Hematopoietic multipotent progenitor cell treated with erythropoietin and hydrocortisone succinate and interleukin-3 and kit ligand, for 4 days (in vitro differentiated cells): ENCODE data around the gene S100A6.
A peak's percentile ranks its signal among the peaks of the same experiment; 100 is the strongest.
"Not testable (repeated sequence)": the region's sequence is repeated elsewhere in the genome, so short reads cannot be mapped to it uniquely, and the experiment has no call there.

ENCODE experiments used
- DNase-seq: peaks from one replicate; pipeline ENCODE4 v3.0.0-alpha.2; 2015

Gene S100A6

GRCh38 chr1:153563483-153563901 is 27.7 kb upstream of the S100A6 start:
- DNase-seq, result no peak

GRCh38 chr1:153562021-153562420 is 26.2 kb upstream of the S100A6 start:
- not testable (repeated sequence) for DNase-seq

- DNase-seq, result no peak
Measured at GRCh38 chr1:153561466-153561985, 25.7 kb upstream of the S100A6 start.

DNA sequence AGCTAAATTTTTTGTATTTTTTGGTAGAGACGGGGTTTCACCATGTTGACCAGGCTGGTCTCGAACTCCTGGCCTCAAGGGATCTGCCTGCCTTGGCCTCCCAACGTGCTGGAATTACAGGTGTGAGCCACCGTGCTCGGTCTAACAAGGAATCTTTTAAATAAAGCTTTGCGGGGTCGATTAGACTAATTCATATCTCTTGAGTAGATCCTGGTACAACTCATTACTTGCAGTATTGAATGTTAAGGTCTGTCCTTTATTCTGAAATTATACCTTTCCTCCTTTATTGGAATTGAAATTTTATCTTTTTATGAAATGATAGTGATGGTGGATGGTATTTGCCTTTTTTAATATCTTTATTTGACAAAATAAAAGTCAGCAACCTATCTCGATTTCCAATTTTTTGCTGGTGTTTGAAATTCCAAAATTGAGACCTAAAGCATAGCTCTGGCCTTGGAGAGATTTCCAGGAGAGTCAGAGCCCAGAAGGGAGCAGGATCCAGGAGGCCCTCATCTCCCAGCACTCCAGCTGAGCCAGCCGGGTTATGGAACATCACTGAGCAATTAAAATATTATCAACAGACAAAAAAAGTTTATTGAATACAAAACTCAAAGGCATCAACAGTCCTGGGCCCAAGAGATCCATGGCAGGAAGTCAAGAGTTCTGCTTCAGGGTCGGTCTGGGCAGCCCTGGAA is 25.1 kb upstream of the S100A6 start:
- no peak for DNase-seq

DNA sequence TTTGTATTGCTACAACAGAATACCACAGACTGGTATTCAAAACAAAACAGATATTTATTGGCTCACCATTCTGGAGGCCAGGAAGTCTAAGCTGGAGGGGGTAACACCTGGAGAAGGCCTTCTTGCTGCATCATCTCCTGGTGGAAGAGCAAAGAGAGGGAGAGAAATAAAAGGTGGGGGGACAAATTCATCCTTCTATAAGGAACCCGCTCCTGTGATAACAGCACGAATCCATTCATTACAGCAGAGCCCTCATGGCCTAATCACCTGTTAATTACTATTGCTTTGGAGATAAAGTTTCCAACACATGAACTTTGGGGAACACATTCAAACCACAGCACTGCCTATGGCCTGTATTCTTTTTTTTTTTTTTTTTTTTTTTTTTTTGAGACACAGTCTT is 24.4 kb upstream of the S100A6 start:
- DNase-seq, result no peak

- no peak for DNase-seq
Measured at GRCh38 chr1:153557877-153558276, 22.1 kb upstream of the S100A6 start.

- DNase-seq, result no peak
Measured at GRCh38 chr1:153556348-153556747, 20.6 kb upstream of the S100A6 start.

GRCh38 chr1:153553830-153554541 is 18.2 kb upstream of the S100A6 start:
- DNase-seq, result no peak

- DNase-seq, result no peak
Measured at GRCh38 chr1:153553096-153553495, 17.3 kb upstream of the S100A6 start.

DNA sequence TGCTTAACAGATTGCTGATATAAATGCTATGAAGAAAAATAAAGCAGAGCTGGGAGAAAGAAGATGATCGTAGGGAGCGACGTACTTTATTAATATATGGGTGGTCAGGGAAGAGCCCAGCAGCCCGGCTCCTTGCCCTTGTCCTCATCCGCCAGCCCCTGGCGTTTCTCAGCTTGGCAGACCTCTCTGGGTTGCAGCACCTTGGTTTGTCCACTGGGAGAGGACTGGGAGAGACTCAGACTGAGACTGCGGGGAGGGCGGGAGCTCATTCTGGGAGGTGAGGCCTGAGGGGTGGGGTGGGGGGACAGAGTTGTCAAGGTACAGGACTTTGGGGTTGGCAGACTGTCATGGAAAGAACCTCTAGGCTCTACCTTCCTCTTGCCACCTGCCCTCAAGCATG is 16.5 kb upstream of the S100A6 start:
- DNase-seq, result no peak

- DNase-seq, result peak; percentile 66
Measured at GRCh38 chr1:153550827-153551500, 15.2 kb upstream of the S100A6 start.

- DNase-seq, result no peak
Measured at GRCh38 chr1:153550398-153550758, 14.6 kb upstream of the S100A6 start.

DNA sequence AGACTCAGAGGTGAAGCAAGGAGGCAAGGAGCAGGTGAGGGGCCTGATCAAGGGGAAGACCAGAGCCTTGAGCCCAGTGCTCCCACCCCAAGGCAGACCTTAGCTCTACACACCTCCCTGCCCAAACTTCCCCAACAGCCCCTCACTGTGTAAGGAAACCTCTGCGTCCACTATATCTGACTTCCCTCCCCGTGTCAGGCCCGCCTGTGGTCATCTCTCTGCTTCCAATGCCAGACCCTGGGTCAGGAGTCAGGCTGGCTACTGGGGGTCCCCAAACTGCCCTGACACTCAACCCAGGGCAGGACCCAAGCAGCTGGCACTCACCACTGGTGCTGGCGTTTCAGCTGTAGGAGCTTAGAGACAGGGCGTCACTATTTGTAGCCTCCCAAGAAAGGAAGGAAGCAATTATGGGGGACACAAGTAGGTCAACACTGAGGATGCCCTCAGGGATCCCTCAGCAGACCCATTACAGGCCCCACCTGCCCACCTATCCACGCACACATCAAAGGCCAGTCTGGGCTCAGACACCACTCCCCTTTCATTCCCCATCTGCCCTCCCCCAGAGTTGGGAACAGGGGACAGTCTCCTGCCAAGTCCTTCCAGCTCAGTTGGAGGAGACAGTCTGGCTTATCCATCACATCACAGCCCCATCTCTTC is 14.1 kb upstream of the S100A6 start:
- no peak for DNase-seq

- peak; percentile 42 for DNase-seq
Measured at GRCh38 chr1:153548722-153549688, 13.2 kb upstream of the S100A6 start, which contains the start of gene S100A3. S100A3 (minus strand) TSS chr1:153549258; CDS start chr1:153548485, 773 bp downstream.

- peak; percentile 72 for DNase-seq
Measured at GRCh38 chr1:153547560-153548551, 12.1 kb upstream of the S100A6 start.

GRCh38 chr1:153546796-153547559 is 11.2 kb upstream of the S100A6 start:
- DNase-seq, result peak; percentile 71

DNA sequence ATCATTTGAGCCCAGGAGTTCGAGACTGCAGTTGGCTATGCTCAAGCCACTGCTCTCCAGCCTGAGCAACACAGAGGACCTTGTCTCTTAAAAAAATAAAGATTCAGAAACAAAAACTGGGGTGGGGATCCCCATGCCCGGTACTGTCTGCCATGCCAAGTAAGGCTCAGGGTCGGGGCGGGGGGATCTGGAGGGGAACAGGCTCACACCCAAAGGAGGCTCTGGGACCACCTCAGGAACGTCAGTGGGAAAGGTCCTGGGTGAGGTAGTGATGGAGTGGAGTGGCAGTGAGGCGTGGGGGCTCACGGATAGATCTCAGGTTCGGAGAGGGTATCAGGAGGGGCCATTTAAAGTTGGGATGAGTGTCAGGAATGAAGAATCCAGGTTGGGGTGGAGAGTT is 10.6 kb upstream of the S100A6 start:
- no peak for DNase-seq

DNA sequence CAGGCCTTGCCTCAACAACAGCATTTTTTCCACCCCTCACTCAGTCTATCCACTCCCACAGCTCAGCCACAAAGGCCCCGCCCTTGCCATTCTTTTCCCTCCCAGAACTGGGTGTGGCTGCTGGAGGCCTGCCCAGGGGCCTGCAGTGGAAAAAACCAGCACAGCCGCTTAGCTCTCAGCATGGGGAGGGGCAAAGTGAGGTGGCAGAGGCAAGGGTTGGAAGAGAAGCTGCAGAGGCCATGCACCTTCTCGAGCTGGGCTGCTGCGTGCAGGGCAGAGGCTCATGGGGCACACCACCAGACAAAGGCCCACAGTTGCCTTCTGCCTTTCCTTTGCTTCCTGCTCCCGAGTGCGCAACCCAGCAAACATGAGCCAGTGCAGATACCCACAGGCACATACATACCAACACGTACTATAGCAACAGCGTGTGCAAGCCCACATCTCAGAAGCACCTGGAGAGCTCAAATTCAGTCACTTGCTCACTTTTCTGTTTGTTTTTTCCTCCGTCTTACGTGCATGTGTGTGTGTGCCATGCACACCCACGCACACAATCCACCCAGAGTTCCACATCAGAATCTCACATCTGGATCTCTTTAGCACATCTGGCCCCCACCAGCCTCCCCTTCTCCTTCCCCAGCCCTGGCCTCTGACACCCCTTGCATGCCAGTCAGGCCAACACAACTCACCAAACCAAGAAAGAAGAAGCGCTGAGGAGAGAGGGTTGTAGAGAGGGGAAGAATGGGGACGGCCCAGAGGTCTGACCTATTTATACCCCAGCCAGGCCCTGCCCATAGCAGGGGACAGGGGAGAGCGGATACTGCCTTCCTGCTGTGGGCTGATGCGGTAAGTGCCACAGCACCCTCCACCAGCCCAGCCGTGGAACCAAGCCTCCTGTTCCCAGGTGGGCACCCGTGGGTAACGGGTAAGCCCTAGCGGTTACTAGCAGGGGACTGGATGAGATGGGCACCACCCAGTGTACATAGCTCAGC is 9.6 kb upstream of the S100A6 start, which contains the start of gene S100A4:
S100A4 (minus strand) TSS at position 740 of the 989 bp plus-strand sequence. CDS start 1,012 bp downstream, outside the sequence.
- peak; percentile 99 for DNase-seq
